Thyroid gland (tissue), 4 donors: ENCODE measurements around the gene THBD.

ENCODE experiments used
- CTCF ChIP-seq, 6 experiments: fragments of 200-600 bp in 3 of 6; fragments of 450-650 bp in 3 of 6; sonication (generic) in 3 of 6; IDR thresholded peaks; one replicate each; pipeline ENCODE4 v1.5.1; 2016 to 2019; ENCODE audit warnings: antibody characterized with exemption in 6 of 6, mild to moderate bottlenecking in 2 of 6, inconsistent platforms in 1 of 6, moderate library complexity in 1 of 6
- POLR2A ChIP-seq, 2 donors: fragments of 450-650 bp; IDR thresholded peaks; one replicate each; pipeline ENCODE4 v1.6.1; 2017; ENCODE audit warnings: antibody characterized with exemption in 2 of 2, mild to moderate bottlenecking in 2 of 2, moderate library complexity in 1 of 2

DNA sequence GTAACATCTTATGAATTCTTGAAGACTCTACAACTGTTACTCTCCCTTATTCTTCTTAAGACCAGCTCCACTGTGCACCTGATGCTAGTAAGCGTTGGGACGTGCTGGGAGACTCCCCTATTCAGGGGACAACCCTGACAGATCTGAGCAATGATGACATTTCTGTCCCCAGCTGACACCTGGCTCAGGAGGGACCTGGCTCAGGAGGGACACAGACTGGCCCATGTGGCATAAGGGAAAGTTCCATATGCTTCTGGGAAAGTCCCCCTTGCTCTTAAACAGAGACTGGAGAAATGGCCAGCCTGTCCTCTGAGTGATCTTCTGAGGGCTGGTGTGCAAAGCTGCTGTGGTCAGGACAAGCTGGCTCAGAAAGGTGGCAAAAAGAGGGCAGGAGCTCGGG lies 46.6 kb upstream of the THBD start:
- no peak for TF ChIP-seq CTCF (IDR thresholded peaks at IDR 0.05)
- TF ChIP-seq POLR2A (IDR thresholded peaks at IDR 0.05), result no peak
